ENCODE measurements around the gene KANSL1. TPM values are rescaled to one million over a fixed set of nuclear protein-coding genes. Genes with fewer than 3 reads are reported as not detected.
A peak's percentile ranks its signal among the peaks of the same experiment; 100 is the strongest.

KANSL1 gene
- polyA plus RNA-seq, 5 donors: 61.6 to 128 (median 72.8) TPM

DNA sequence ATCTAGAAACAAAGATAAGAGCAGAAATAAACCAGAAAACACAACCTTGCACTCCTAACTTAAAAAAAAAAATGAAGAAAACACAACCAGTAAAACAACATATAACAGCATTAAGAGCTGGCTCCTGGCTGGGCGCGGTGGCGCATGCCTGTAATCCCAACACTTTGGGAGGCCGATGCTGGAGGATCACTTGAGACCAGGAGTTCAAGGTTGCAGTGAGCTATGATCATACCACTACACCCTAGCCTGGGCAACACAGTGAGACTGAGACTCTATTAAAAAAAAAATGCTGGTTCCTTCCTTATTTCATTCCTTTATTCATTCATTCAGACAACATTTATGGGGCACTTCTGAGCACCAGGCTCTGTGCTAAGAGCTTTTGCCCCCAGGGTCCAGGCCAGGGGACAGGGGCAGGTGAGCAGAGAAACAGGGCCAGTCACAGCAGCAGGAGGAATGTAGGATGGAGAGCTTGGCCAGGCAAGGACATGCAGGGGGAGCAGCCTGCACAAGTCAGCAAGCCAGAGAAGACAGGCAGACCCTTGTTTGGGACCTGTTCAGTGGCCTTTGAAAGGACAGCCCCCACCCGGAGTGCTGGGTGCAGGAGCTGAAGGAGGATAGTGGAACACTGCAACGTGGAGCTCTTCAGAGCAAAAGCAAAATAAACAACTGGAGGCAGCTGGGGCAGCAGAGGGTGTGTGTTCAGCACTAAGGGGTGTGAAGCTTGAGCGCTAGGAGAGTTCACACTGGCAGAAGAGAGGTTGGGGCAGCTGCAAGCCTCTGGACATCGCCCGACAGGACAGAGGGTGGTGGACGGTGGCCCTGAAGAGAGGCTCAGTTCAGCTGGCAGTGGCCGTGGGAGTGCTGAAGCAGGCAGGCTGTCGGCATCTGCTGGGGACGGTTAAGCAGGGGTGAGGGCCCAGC lies 191.6 kb downstream of the KANSL1 start:
- no peak for DNase-seq

GRCh38 chr17:46000757-46001156 lies 192.5 kb downstream of the KANSL1 start:
- DNase-seq: no peak

- DNase-seq: no peak
These were observed 192.9 kb downstream of the KANSL1 start for GRCh38 chr17:46000292-46000691.

DNA sequence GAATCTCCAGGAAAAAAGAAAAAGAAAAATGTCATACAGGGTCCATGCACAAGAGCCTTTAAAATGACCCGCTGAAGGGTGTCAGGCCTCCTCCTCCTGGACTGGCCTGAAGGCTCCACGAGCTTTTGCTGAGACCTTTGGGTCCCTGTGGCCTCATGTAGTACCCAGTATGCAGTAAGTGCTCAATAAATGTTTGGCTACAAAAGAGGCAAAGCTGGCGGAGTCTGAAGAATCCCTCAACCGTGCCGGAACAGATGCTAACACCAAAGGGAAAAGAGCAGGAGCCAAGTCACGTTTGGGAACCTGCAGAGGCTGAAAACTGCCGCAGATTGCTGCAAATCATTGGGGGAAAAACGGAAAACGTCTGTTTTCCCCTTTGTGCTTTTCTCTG lies 193.3 kb downstream of the KANSL1 start:
- no peak for DNase-seq

GRCh38 chr17:45998987-45999899 lies 194.0 kb downstream of the KANSL1 start, which contains the start of gene STH:
STH (plus strand) TSS chr17:45999250; CDS start chr17:45999280, 30 bp downstream.
- DNase-seq: no peak

- DNase-seq: no peak
These were observed 195.6 kb downstream of the KANSL1 start for GRCh38 chr17:45997624-45998023.

- DNase-seq: no peak
These were observed 196.1 kb downstream of the KANSL1 start for GRCh38 chr17:45997166-45997565.

DNA sequence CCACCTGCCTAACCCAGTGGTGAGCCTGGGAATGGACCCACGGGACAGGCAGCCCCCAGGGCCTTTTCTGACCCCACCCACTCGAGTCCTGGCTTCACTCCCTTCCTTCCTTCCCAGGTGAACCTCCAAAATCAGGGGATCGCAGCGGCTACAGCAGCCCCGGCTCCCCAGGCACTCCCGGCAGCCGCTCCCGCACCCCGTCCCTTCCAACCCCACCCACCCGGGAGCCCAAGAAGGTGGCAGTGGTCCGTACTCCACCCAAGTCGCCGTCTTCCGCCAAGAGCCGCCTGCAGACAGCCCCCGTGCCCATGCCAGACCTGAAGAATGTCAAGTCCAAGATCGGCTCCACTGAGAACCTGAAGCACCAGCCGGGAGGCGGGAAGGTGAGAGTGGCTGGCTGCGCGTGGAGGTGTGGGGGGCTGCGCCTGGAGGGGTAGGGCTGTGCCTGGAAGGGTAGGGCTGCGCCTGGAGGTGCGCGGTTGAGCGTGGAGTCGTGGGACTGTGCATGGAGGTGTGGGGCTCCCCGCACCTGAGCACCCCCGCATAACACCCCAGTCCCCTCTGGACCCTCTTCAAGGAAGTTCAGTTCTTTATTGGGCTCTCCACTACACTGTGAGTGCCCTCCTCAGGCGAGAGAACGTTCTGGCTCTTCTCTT lies 196.8 kb downstream of the KANSL1 start:
- no peak for DNase-seq

DNA sequence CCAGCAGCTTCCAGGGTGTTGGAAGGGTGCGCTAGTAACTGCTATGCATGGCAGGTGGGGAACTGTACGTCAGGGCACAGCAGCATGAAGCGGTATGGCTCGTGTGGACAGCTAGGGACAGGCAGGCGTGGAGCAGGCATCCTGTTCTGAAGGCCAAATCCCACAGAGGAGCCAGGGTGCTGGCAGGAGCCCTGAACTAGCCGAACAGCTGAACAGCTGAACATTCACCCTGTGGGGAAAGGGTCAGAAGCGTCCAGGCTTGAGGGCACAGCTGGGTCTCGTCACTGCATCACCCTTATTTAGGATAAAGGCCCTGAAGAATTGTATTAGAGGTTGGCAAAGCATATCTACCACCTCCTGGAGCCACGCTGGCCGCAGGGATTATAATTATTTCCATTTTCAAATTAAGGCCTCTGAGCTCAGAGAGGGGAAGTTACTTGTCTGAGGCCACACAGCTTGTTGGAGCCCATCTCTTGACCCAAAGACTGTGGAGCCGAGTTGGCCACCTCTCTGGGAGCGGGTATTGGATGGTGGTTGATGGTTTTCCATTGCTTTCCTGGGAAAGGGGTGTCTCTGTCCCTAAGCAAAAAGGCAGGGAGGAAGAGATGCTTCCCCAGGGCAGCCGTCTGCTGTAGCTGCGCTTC lies 197.5 kb downstream of the KANSL1 start:
- DNase-seq: peak; percentile 37 to 38

DNA sequence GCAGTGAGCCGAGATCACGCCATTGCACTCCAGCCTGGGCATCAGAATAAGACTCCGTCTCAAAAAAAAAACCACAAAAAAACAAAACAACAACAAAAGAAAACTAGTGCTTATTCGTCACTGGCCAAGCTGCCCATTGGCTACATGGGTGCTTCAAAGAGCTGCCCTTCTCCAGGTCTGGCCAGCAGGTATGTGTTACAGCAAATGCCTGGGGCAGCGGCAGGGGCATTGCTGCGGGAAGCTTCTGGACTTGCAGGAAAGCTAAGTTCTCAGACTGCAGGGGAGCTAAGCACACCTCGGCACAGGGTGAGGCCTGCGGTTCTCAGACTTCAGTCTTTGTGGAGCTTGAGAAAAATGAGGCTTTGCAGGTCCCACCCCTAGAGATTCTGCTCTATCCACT lies 198.2 kb downstream of the KANSL1 start:
- no peak for DNase-seq

GRCh38 chr17:45993962-45994627 lies 199.1 kb downstream of the KANSL1 start:
- DNase-seq: no peak

GRCh38 chr17:45992904-45993303 lies 200.3 kb downstream of the KANSL1 start:
- no peak for DNase-seq

DNA sequence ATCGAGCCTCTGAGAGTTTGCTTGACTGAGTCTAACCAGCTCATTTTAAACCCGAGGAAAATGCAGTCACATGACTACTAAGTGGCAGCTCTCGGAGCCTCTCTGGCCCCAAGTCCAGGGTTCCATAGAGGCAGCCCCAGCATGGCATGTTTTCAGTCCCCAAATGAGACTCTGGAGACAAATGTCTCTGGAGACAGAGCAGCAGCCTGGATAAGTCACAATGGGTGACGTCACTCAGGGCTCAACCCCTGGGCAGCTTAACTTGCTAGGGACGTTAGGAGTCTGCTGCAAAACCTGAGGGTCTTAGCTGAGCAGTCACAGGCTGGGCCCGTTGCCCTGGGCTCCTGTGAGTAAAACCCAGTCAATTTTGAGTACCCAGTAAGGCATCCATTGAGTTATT lies 201.1 kb downstream of the KANSL1 start:
- DNase-seq: no peak

- DNase-seq: no peak
These were observed 201.9 kb downstream of the KANSL1 start for GRCh38 chr17:45991341-45991740.

GRCh38 chr17:45990886-45991285 lies 202.3 kb downstream of the KANSL1 start:
- DNase-seq: no peak

GRCh38 chr17:45989759-45990158 lies 203.5 kb downstream of the KANSL1 start:
- no peak for DNase-seq

- DNase-seq: no peak
These were observed 205.5 kb downstream of the KANSL1 start for GRCh38 chr17:45987706-45988105.

GRCh38 chr17:45986056-45986455 lies 207.2 kb downstream of the KANSL1 start:
- no peak for DNase-seq

DNA sequence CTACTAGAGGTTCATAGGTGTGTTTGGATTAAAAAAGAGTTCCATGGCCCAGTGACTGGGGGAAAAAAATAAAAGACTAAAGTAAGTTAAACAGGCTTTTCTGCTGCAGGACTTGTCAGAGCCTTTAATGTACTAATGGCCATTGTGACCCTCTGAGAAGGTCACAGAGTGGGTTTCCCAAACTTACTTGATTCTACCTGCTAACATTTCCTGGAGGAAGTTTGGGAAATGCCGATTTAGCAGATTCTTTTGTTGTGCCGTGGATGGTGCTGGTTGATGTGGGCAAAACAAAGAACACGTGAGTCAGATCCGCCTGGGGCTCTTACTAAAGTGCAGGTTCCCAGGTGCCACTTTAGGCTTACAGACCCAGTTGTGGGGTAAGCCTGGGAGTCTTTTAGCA lies 207.8 kb downstream of the KANSL1 start:
- DNase-seq: no peak

- DNase-seq: no peak
These were observed 208.9 kb downstream of the KANSL1 start for GRCh38 chr17:45984368-45984767.

Measured in right lung (tissue), 5 donors.